ENCODE results near the gene PBX1. TPM values are rescaled to one million over a fixed set of nuclear protein-coding genes. Genes with fewer than 3 reads are reported as not detected.

Gene PBX1
- total RNA-seq = 4.6 and 6.7 TPM in 2 replicates

DNA sequence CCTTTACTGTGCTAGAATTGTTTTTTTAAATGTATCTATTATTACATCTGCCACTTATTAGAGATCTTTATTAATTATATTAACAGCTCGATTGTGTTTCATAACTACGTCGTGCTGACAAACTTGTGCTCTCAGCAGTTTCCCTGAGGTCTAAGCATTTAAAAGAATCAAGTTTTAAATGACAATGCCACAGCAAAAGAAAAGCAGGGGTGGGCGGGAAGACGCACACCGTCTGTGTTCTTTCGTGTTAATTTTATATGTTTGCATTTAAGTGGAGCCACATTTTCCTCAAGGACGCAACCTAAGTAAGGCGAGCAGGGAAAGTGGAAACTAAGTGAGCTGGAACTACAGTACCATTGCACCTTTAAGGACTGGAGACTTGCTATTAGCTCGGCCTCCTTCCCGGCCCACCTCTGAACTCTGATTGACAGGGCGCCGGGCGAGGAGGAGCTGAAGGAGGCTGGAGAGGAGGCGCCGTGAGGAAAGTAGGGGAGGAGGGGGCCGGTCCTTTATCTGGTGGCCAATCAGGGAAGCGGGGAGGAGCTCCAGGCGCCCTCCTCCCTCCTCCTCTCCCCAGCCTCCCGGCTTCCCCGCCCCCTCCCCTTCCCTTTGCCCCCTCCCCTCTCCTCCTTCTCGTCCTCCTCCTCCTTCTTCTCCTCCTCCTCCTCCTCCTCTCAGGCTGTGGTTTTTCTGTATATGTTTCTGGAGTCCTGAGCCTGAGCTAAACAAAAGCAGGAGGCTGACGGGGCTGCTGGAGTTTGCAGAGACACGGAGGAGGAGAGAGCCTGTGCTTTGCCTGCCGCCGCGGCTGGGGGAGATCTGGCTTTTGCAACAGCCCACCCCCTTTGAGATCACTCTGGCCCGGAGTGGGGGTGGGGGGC lies at the start of gene PBX1:
Gene PBX1 (plus strand): TSS at position 724 of the 881 bp plus-strand sequence.

